Osteocyte (in vitro differentiated cells): ENCODE results near the gene HSPB1. TPM values are rescaled to one million over a fixed set of nuclear protein-coding genes. Genes with fewer than 3 reads are reported as not detected.
"Not testable (repeated sequence)": the region's sequence is repeated elsewhere in the genome, so short reads cannot be mapped to it uniquely, and the experiment has no call there.

Experiments used
- DNase-seq: peaks from one replicate; pipeline ENCODE4 v3.0.0; 2021; ENCODE audit warnings: mixed read lengths; ENCODE audit not compliant: unreplicated experiment; ENCODE audit errors: extremely low spot score
- H3K27ac Mint-ChIP-seq: one replicate; pipeline ENCODE4 v1.8.0; 2021; ENCODE audit warnings: mild to moderate bottlenecking, mixed read lengths; ENCODE audit not compliant: unreplicated experiment
- H3K27me3 Mint-ChIP-seq: one replicate; pipeline ENCODE4 v1.8.0; 2021; ENCODE audit warnings: mixed read lengths; ENCODE audit not compliant: unreplicated experiment
- H3K36me3 Mint-ChIP-seq: one replicate; pipeline ENCODE4 v1.8.0; 2021; ENCODE audit warnings: mixed read lengths; ENCODE audit not compliant: unreplicated experiment
- H3K4me1 Mint-ChIP-seq: one replicate; pipeline ENCODE4 v1.8.0; 2021; ENCODE audit warnings: mixed read lengths; ENCODE audit not compliant: unreplicated experiment
- H3K4me3 Mint-ChIP-seq: one replicate; pipeline ENCODE4 v1.8.0; 2021; ENCODE audit warnings: mild to moderate bottlenecking, moderate library complexity, mixed read lengths; ENCODE audit not compliant: unreplicated experiment
- H3K9me3 Mint-ChIP-seq: one replicate; pipeline ENCODE4 v1.8.0; 2021; ENCODE audit warnings: mixed read lengths; ENCODE audit not compliant: unreplicated experiment
- CTCF ChIP-seq: fragments of 200-600 bp; sonication (generic); IDR thresholded peaks from 2 replicates; pipeline ENCODE4 v1.5.0; 2021; ENCODE audit warnings: antibody characterized with exemption, mild to moderate bottlenecking, moderate library complexity
- total RNA-seq: library from RNA; stranded (reverse); gene quantifications from 2 replicates; pipeline ENCODE4 v1.2.1, GENCODE V29; 2021

Gene HSPB1
- total RNA-seq, 1 donor from 2014 or later: 251 TPM

- Mint-ChIP-seq H3K27ac (peak overlapping the region; percentile 78), H3K9me3 (no peaks in the 10 kb centered on the region), H3K36me3 (peaks cover 28% of the 10 kb centered on the region), H3K4me3 (no peak overlapping the region), H3K4me1 (peaks cover 42% of the 10 kb centered on the region), H3K27me3 (no peaks in the 10 kb centered on the region)
- TF ChIP-seq CTCF: no peak
- no peak for DNase-seq
These were observed 31.1 kb downstream of the HSPB1 start for GRCh38 chr7:76333511-76334101.

GRCh38 chr7:76334320-76334967 is 32.0 kb downstream of the HSPB1 start:
- Mint-ChIP-seq H3K4me3 (no peak overlapping the region), H3K9me3 (no peaks in the 10 kb centered on the region), H3K4me1 (peaks cover 43% of the 10 kb centered on the region), H3K27ac (peak overlapping the region; percentile 78), H3K36me3 (peaks cover 21% of the 10 kb centered on the region), H3K27me3 (no peaks in the 10 kb centered on the region)
- no peak for TF ChIP-seq CTCF
- no peak for DNase-seq

- not testable (repeated sequence) for H3K27me3 Mint-ChIP-seq, DNase-seq, H3K27ac Mint-ChIP-seq, H3K9me3 Mint-ChIP-seq, H3K4me3 Mint-ChIP-seq
- H3K36me3 Mint-ChIP-seq: peaks cover 17% of the 10 kb centered on the region
- H3K4me1 Mint-ChIP-seq: peaks cover 53% of the 10 kb centered on the region
These were observed 32.9 kb downstream of the HSPB1 start for GRCh38 chr7:76335417-76335816.

- no peak for DNase-seq
- H3K9me3 Mint-ChIP-seq: no peaks in the 10 kb centered on the region
- peaks cover 59% of the 10 kb centered on the region for H3K4me1 Mint-ChIP-seq
- no peaks in the 10 kb centered on the region for H3K27me3 Mint-ChIP-seq
- H3K36me3 Mint-ChIP-seq: peaks cover 17% of the 10 kb centered on the region
- H3K27ac Mint-ChIP-seq: no peak overlapping the region
- no peak for TF ChIP-seq CTCF
- no peak overlapping the region for H3K4me3 Mint-ChIP-seq
These were observed 33.6 kb downstream of the HSPB1 start for GRCh38 chr7:76336094-76336493.

GRCh38 chr7:76337147-76337546 is 34.7 kb downstream of the HSPB1 start:
- H3K4me1 Mint-ChIP-seq: peaks cover 65% of the 10 kb centered on the region
- H3K4me3 Mint-ChIP-seq: no peak overlapping the region
- peak overlapping the region; percentile 87 for H3K27ac Mint-ChIP-seq
- peaks cover 17% of the 10 kb centered on the region for H3K36me3 Mint-ChIP-seq
- no peak for TF ChIP-seq CTCF
- H3K27me3 Mint-ChIP-seq: no peaks in the 10 kb centered on the region
- no peak for DNase-seq
- H3K9me3 Mint-ChIP-seq: no peaks in the 10 kb centered on the region
